Type B pancreatic cell (in vitro differentiated cells): ENCODE data around the gene NEK4. TPM values are rescaled to one million over a fixed set of nuclear protein-coding genes. Genes with fewer than 3 reads are reported as not detected.

Experiments
- DNase-seq: peaks from one replicate; pipeline ENCODE4 v3.0.0; 2021; ENCODE audit warnings: mixed read lengths; ENCODE audit not compliant: unreplicated experiment; ENCODE audit errors: extremely low spot score
- H3K27ac Mint-ChIP-seq: 2 replicates; pipeline ENCODE4 v1.8.0; 2021; ENCODE audit warnings: mild to moderate bottlenecking, mixed read lengths
- H3K27me3 Mint-ChIP-seq: 2 replicates; pipeline ENCODE4 v1.8.0; 2021; ENCODE audit warnings: mixed read lengths
- H3K36me3 Mint-ChIP-seq: 2 replicates; pipeline ENCODE4 v1.8.0; 2021; ENCODE audit warnings: mixed read lengths
- H3K4me1 Mint-ChIP-seq: one replicate; pipeline ENCODE4 v1.8.0; 2021; ENCODE audit warnings: mixed read lengths; ENCODE audit not compliant: unreplicated experiment
- H3K4me3 Mint-ChIP-seq: 2 replicates; pipeline ENCODE4 v1.8.0; 2021; ENCODE audit warnings: mild to moderate bottlenecking, mixed read lengths
- H3K9me3 Mint-ChIP-seq: 2 replicates; pipeline ENCODE4 v1.8.0; 2021; ENCODE audit warnings: mixed read lengths
- total RNA-seq: library from RNA; stranded (reverse); gene quantifications from 2 replicates; pipeline ENCODE4 v1.2.1, GENCODE V29; 2021; ENCODE audit warnings: low replicate concordance
- TF ChIP-seq, protein P1 (sequence below): fragments of 200-600 bp; sonication (generic); conservative IDR thresholded peaks from 2 replicates; pipeline ENCODE4 v1.5.0; 2021; ENCODE audit warnings: antibody characterized with exemption, mild to moderate bottlenecking

Gene NEK4
- total RNA-seq, 1 donor from 2014 or later, result 47.2 TPM

DNA sequence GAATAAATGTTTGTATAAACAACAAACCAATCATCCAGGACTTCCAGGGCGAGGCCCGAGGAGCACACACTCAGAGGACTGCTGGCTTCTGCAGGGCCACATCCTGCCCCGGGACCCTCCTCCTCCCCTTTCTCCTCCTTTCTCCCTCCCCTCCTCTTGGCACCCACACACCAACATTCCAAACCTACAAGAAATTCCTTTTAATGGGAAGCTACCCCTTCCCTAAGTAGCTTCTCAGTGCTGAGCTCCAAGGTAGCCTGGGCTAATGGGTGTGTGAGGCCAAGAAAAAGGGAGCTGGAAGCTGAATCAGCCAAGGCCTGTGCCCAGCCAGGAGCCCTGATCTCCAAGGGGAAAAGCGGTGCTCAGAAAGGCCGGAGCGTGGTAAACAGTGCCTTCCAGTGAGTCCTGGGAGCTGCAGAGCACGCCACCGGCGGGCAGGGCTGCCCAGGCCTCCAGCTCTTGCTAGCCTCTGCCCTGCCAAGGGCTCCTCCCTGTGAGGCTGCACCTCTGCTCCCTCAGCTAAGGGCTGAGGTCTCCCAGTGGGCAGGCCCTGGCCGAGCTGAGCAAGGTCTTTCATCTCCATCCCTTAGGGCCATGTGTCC, 27.7 kb upstream of the NEK4 start:
- H3K27ac Mint-ChIP-seq, result no peak overlapping the region
- H3K9me3 Mint-ChIP-seq, result no peaks in the 10 kb centered on the region
- H3K4me3 Mint-ChIP-seq, result no peak overlapping the region
- no peaks in the 10 kb centered on the region for H3K36me3 Mint-ChIP-seq
- no peaks in the 10 kb centered on the region for H3K27me3 Mint-ChIP-seq
- TF ChIP-seq, protein P1, sequence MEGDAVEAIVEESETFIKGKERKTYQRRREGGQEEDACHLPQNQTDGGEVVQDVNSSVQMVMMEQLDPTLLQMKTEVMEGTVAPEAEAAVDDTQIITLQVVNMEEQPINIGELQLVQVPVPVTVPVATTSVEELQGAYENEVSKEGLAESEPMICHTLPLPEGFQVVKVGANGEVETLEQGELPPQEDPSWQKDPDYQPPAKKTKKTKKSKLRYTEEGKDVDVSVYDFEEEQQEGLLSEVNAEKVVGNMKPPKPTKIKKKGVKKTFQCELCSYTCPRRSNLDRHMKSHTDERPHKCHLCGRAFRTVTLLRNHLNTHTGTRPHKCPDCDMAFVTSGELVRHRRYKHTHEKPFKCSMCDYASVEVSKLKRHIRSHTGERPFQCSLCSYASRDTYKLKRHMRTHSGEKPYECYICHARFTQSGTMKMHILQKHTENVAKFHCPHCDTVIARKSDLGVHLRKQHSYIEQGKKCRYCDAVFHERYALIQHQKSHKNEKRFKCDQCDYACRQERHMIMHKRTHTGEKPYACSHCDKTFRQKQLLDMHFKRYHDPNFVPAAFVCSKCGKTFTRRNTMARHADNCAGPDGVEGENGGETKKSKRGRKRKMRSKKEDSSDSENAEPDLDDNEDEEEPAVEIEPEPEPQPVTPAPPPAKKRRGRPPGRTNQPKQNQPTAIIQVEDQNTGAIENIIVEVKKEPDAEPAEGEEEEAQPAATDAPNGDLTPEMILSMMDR, result no peak
- DNase-seq, result no peak
- H3K4me1 Mint-ChIP-seq, result peaks cover 8% of the 10 kb centered on the region

DNA sequence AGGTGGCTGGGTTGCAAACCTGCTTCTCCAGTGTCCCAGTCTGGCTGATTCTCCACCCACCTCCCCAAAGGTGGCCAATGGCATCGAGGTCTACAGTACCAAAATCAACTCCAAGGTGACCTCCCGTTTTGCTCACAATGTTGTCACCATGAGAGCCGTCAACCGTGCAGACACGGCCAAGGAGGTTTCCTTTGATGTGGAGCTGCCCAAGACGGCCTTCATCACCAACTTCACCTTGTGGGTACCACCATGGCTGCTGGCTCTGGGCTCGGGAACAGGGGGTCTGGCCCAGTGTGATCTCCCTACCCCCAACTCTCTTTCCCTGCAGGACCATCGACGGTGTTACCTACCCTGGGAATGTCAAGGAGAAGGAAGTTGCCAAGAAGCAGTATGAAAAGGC, 25.7 kb upstream of the NEK4 start:
- Mint-ChIP-seq H3K4me1 (peaks cover 8% of the 10 kb centered on the region), H3K27me3 (no peaks in the 10 kb centered on the region), H3K27ac (no peak overlapping the region), H3K36me3 (no peaks in the 10 kb centered on the region), H3K9me3 (no peaks in the 10 kb centered on the region), H3K4me3 (no peak overlapping the region)
- no peak for DNase-seq
- TF ChIP-seq, protein P1, result no peak

DNA sequence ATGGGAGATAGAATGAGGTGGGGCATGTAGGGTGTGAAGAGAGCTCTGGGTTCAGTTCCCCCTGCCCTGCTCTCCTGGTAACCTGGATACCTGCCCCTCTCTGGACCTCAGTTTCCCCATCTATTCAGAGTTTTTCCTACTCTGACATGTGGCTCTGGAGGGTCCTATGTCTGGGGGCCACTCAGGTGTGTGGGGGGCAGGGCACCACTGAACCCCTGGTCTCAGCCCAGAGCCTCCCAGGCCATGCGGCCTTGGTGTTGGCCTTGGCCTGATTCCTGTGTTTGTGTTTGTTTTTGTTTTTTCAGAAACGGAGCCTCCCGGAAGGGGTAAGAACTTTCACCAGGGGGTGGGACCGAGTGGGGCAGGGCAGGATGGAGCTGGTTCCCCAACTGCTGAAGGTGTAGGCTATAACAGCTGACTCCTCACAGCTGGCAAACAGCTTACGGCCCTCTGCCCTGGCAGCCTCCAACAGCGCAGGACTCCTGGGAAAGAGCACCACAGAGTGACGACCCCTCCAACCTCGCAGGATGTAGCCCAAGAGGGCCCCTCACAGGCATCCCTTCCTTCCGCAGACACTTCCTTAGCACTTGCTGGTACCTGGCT, 24.7 kb upstream of the NEK4 start:
- TF ChIP-seq, protein P1, result no peak
- H3K27me3 Mint-ChIP-seq, result no peaks in the 10 kb centered on the region
- DNase-seq, result no peak
- no peaks in the 10 kb centered on the region for H3K9me3 Mint-ChIP-seq
- H3K4me1 Mint-ChIP-seq, result peaks cover 8% of the 10 kb centered on the region
- no peaks in the 10 kb centered on the region for H3K36me3 Mint-ChIP-seq
- H3K4me3 Mint-ChIP-seq, result no peak overlapping the region
- no peak overlapping the region for H3K27ac Mint-ChIP-seq

DNA sequence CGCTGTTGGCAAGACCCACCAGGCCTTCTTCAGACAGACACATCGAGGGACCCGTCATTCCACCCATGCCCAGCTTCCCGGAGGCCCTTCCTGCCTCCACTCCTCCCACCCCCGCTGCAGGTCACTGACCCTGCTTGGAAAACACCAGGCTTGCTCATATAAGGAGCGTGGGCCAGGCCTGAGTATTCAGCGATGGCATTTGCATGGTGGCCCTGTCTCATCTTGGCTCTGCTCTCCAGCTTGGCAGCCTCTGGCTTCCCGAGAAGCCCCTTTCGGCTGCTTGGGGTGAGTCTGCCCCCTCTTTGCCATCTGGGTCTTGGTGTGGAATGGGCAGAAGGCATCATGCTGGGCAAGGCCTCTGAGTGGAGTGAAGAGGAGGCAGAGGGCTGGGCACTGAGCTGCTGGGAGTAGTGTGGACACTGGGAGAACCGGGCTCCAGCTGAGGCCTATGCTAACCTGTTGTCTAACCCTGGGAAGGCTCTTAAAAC, 23.9 kb upstream of the NEK4 start, which contains the start of gene ITIH3:
Gene ITIH3 (plus strand): TSS at position 185 of the 488 bp plus-strand sequence. CDS start 8 bp downstream, at position 193.
- Mint-ChIP-seq H3K4me3 (no peak within 1 kb of the TSS), H3K27ac (no peak within 1 kb of the TSS), H3K9me3 (no peaks in the 10 kb centered on the region), H3K27me3 (no peaks in the 10 kb centered on the region), H3K4me1 (peaks cover 8% of the 10 kb centered on the region), H3K36me3 (no peaks in the 10 kb centered on the region)
- TF ChIP-seq, protein P1, result no peak
- DNase-seq, result no peak

DNA sequence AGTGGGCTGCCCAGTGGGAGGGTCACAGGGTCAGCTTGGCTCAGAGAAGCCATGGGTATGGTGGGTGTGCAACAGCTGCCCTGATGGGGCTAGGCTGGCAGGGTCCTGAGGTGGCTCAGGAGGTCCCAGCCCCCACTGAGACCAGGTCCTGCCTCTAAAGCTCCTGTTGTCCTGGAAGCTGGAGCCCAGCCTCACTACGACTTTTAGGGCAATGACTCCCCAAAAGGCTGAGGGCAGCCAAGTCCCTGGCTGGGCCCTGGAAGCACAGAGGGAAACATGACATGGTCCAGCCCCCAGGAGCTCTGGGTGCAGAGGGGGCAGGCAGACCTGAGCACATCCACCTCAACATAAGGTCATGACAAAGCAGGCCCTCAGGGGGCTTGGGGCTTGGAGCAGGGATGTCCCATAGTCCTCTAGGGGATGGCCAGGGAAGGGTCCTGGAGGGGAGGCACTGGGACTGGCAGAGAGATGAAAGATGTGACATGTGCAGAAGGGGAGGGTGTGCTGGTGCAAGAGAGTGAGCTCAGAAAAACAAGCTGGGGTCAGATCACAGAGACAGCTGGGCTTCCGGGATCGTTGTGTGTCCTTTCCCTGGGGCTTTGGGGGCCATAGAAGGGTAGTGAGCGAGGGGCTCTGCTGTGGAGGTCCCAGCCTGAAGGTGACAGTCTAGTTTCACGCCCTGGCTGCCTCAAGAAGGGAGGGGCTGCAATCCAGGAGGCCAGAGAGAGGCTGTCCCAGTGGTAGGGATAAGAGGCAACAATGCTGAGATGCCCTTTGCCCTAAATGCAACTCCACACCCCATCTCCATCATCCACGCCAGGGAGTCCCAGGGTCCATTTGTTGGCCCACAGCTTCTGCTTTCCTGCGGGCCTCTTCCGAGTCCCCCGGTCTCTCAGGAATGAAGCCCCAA, 23.2 kb upstream of the NEK4 start:
- peaks cover 8% of the 10 kb centered on the region for H3K4me1 Mint-ChIP-seq
- TF ChIP-seq, protein P1, result no peak
- no peak for DNase-seq
- H3K36me3 Mint-ChIP-seq, result no peaks in the 10 kb centered on the region
- no peak overlapping the region for H3K27ac Mint-ChIP-seq
- H3K4me3 Mint-ChIP-seq, result no peak overlapping the region
- H3K27me3 Mint-ChIP-seq, result peaks cover under 1% of the 10 kb centered on the region
- H3K9me3 Mint-ChIP-seq, result no peaks in the 10 kb centered on the region
